Activated T-cell treated with anti-CD3 and anti-CD28 coated beads, Interleukin-2, amount 50 U/mL, for 24 hours (primary cell): ENCODE measurements around the gene SYNE4.

Source experiments
- DNase-seq: peaks from one replicate; pipeline ENCODE4 v3.0.0-alpha.2; 2020
- H3K27ac Mint-ChIP-seq: 2 replicates; pipeline ENCODE4 v1.8.0; 2020; ENCODE audit warnings: mild to moderate bottlenecking, mixed read lengths
- H3K27me3 Mint-ChIP-seq: 2 replicates; pipeline ENCODE4 v1.8.0; 2020; ENCODE audit warnings: mixed read lengths
- H3K36me3 Mint-ChIP-seq: 2 replicates; pipeline ENCODE4 v1.8.0; 2020; ENCODE audit warnings: low read depth, mixed read lengths
- H3K4me1 Mint-ChIP-seq: 2 replicates; pipeline ENCODE4 v1.8.0; 2020; ENCODE audit warnings: low read depth, mixed read lengths
- H3K4me3 Mint-ChIP-seq: 2 replicates; pipeline ENCODE4 v1.8.0; 2020; ENCODE audit warnings: mild to moderate bottlenecking, moderate library complexity, mixed read lengths
- H3K9me3 Mint-ChIP-seq: 2 replicates; pipeline ENCODE4 v1.8.0; 2020; ENCODE audit warnings: mixed read lengths

Gene SYNE4

GRCh38 chr19:36009220-36009619, 607 bp upstream of the SYNE4 start:
- no peak overlapping the region for H3K27ac Mint-ChIP-seq
- peaks cover 27% of the 10 kb centered on the region for H3K36me3 Mint-ChIP-seq
- no peaks in the 10 kb centered on the region for H3K27me3 Mint-ChIP-seq
- peak overlapping the region; percentile 60 for H3K4me3 Mint-ChIP-seq
- peaks cover 33% of the 10 kb centered on the region for H3K4me1 Mint-ChIP-seq
- H3K9me3 Mint-ChIP-seq, result no peaks in the 10 kb centered on the region
- peak; percentile 69 for DNase-seq

GRCh38 chr19:36006955-36007354, 1.7 kb downstream of the SYNE4 start:
- no peaks in the 10 kb centered on the region for H3K9me3 Mint-ChIP-seq
- no peak overlapping the region for H3K4me3 Mint-ChIP-seq
- peaks cover 15% of the 10 kb centered on the region for H3K4me1 Mint-ChIP-seq
- no peak overlapping the region for H3K27ac Mint-ChIP-seq
- no peaks in the 10 kb centered on the region for H3K27me3 Mint-ChIP-seq
- peaks cover 31% of the 10 kb centered on the region for H3K36me3 Mint-ChIP-seq
- no peak for DNase-seq

GRCh38 chr19:36003284-36003683, 5.3 kb downstream of the SYNE4 start:
- H3K4me3 Mint-ChIP-seq, result no peak overlapping the region
- no peaks in the 10 kb centered on the region for H3K27me3 Mint-ChIP-seq
- no peak overlapping the region for H3K27ac Mint-ChIP-seq
- H3K4me1 Mint-ChIP-seq, result peaks cover 16% of the 10 kb centered on the region
- H3K9me3 Mint-ChIP-seq, result no peaks in the 10 kb centered on the region
- DNase-seq, result no peak
- peaks cover 46% of the 10 kb centered on the region for H3K36me3 Mint-ChIP-seq

- DNase-seq, result no peak
- H3K36me3 Mint-ChIP-seq, result peaks cover 59% of the 10 kb centered on the region
- no peak overlapping the region for H3K4me3 Mint-ChIP-seq
- H3K4me1 Mint-ChIP-seq, result peaks cover 28% of the 10 kb centered on the region
- no peaks in the 10 kb centered on the region for H3K9me3 Mint-ChIP-seq
- H3K27ac Mint-ChIP-seq, result no peak overlapping the region
- no peaks in the 10 kb centered on the region for H3K27me3 Mint-ChIP-seq
Observed at GRCh38 chr19:36001605-36002004, 7.0 kb downstream of the SYNE4 start.

GRCh38 chr19:35996777-35997176, 11.8 kb downstream of the SYNE4 start:
- Mint-ChIP-seq H3K4me1 (peaks cover 45% of the 10 kb centered on the region), H3K9me3 (no peaks in the 10 kb centered on the region), H3K27me3 (no peaks in the 10 kb centered on the region), H3K4me3 (peak overlapping the region; percentile 95), H3K27ac (peak overlapping the region; percentile 93), H3K36me3 (peaks cover 53% of the 10 kb centered on the region)
- no peak for DNase-seq

- no peaks in the 10 kb centered on the region for H3K9me3 Mint-ChIP-seq
- peak within 1 kb of the TSS; percentile 95 for H3K4me3 Mint-ChIP-seq
- peak within 1 kb of the TSS; percentile 95 for H3K27ac Mint-ChIP-seq
- peaks cover 41% of the 10 kb centered on the region for H3K36me3 Mint-ChIP-seq
- no peaks in the 10 kb centered on the region for H3K27me3 Mint-ChIP-seq
- DNase-seq, result peak; percentile 96
- peaks cover 40% of the 10 kb centered on the region for H3K4me1 Mint-ChIP-seq
Observed at GRCh38 chr19:35995048-35995993, 13.3 kb downstream of the SYNE4 start, which contains the start of gene SDHAF1. Gene SDHAF1, plus strand, starts transcription at chr19:35995188. Its CDS starts 87 bp downstream, at chr19:35995275.

GRCh38 chr19:35993923-35994598, 14.6 kb downstream of the SYNE4 start:
- Mint-ChIP-seq H3K27ac (peak overlapping the region; percentile 74), H3K4me3 (peak overlapping the region; percentile 95), H3K27me3 (no peaks in the 10 kb centered on the region), H3K9me3 (no peaks in the 10 kb centered on the region), H3K4me1 (peaks cover 32% of the 10 kb centered on the region), H3K36me3 (peaks cover 33% of the 10 kb centered on the region)
- DNase-seq, result no peak

GRCh38 chr19:35992907-35993765, 15.5 kb downstream of the SYNE4 start:
- H3K27ac Mint-ChIP-seq, result no peak overlapping the region
- H3K4me3 Mint-ChIP-seq, result no peak overlapping the region

GRCh38 chr19:35991731-35992450, 16.7 kb downstream of the SYNE4 start:
- peaks cover 21% of the 10 kb centered on the region for H3K4me1 Mint-ChIP-seq
- H3K4me3 Mint-ChIP-seq, result no peak overlapping the region
- H3K27me3 Mint-ChIP-seq, result peaks cover 14% of the 10 kb centered on the region
- H3K36me3 Mint-ChIP-seq, result peaks cover 14% of the 10 kb centered on the region
- DNase-seq, result no peak
- no peak overlapping the region for H3K27ac Mint-ChIP-seq
- H3K9me3 Mint-ChIP-seq, result peaks cover 3% of the 10 kb centered on the region

More at GRCh38 chr19:35992907-35993765, 15.5 kb downstream of the SYNE4 start:
- Mint-ChIP-seq H3K9me3 (peaks cover 3% of the 10 kb centered on the region), H3K4me1 (peaks cover 29% of the 10 kb centered on the region), H3K36me3 (peaks cover 25% of the 10 kb centered on the region), H3K27me3 (peaks cover 7% of the 10 kb centered on the region)
- DNase-seq, result no peak

- no peak for DNase-seq
- Mint-ChIP-seq H3K27me3 (peaks cover 22% of the 10 kb centered on the region), H3K36me3 (peaks cover 7% of the 10 kb centered on the region), H3K4me1 (peaks cover 17% of the 10 kb centered on the region), H3K9me3 (peaks cover 3% of the 10 kb centered on the region), H3K4me3 (no peak overlapping the region), H3K27ac (no peak overlapping the region)
Observed at GRCh38 chr19:35990771-35991730, 17.6 kb downstream of the SYNE4 start.

- Mint-ChIP-seq H3K27ac (no peak overlapping the region), H3K4me1 (peaks cover 13% of the 10 kb centered on the region), H3K36me3 (peaks cover 2% of the 10 kb centered on the region), H3K9me3 (peaks cover 3% of the 10 kb centered on the region), H3K4me3 (no peak overlapping the region), H3K27me3 (peaks cover 31% of the 10 kb centered on the region)
- no peak for DNase-seq
Observed at GRCh38 chr19:35990156-35990555, 18.5 kb downstream of the SYNE4 start.

- Mint-ChIP-seq H3K4me3 (no peak overlapping the region), H3K4me1 (peaks cover 6% of the 10 kb centered on the region), H3K27me3 (peaks cover 44% of the 10 kb centered on the region), H3K27ac (no peak overlapping the region), H3K9me3 (peaks cover 3% of the 10 kb centered on the region), H3K36me3 (no peaks in the 10 kb centered on the region)
- DNase-seq, result no peak
Observed at GRCh38 chr19:35988824-35989223, 19.8 kb downstream of the SYNE4 start.

- H3K27me3 Mint-ChIP-seq, result peaks cover 56% of the 10 kb centered on the region
- peaks cover 6% of the 10 kb centered on the region for H3K4me1 Mint-ChIP-seq
- H3K27ac Mint-ChIP-seq, result no peak overlapping the region
- H3K9me3 Mint-ChIP-seq, result peaks cover 3% of the 10 kb centered on the region
- H3K4me3 Mint-ChIP-seq, result no peak overlapping the region
- no peak for DNase-seq
- H3K36me3 Mint-ChIP-seq, result no peaks in the 10 kb centered on the region
Observed at GRCh38 chr19:35987571-35987896, 21.1 kb downstream of the SYNE4 start.
